Ascending aorta (tissue), 2 donors: ENCODE measurements around the gene CCDC146. TPM values are rescaled to one million over a fixed set of nuclear protein-coding genes. Genes with fewer than 3 reads are reported as not detected.
A peak's percentile ranks its signal among the peaks of the same experiment; 100 is the strongest.
"Not testable (repeated sequence)": the region's sequence is repeated elsewhere in the genome, so short reads cannot be mapped to it uniquely, and the experiment has no call there.

ENCODE experiments used
- DNase-seq, 2 donors: peaks; one replicate each; pipeline ENCODE4 v3.0.0-alpha.2; 2019; ENCODE audit warnings: low spot score in 2 of 2
- H3K27ac ChIP-seq, 2 donors: fragments of 200-600 bp; sonication (generic); one replicate each; pipeline ENCODE4 v1.5.1; 2016 to 2017; ENCODE audit warnings: mild to moderate bottlenecking in 1 of 2
- H3K27me3 ChIP-seq: fragments of 200-600 bp; sonication (generic); one replicate; pipeline ENCODE4 v1.5.1; 2017
- H3K36me3 ChIP-seq, 2 donors: fragments of 200-600 bp; sonication (generic); one replicate each; pipeline ENCODE4 v1.5.1; 2016
- H3K4me1 ChIP-seq, 2 donors: fragments of 200-600 bp; sonication (generic); one replicate each; pipeline ENCODE4 v1.5.1; 2016 to 2017; ENCODE audit warnings: mild to moderate bottlenecking in 1 of 2
- H3K4me3 ChIP-seq, 2 donors: fragments of 200-600 bp; sonication (generic); one replicate each; pipeline ENCODE4 v1.5.1; 2016 to 2017; ENCODE audit warnings: mild to moderate bottlenecking in 1 of 2
- H3K9me3 ChIP-seq, 2 donors: fragments of 200-600 bp; sonication (generic); one replicate each; pipeline ENCODE4 v1.5.1; 2016
- CTCF ChIP-seq, 3 experiments: fragments of 200-600 bp in 2 of 3; fragments of 450-650 bp in 1 of 3; sonication (generic) in 2 of 3; IDR thresholded peaks; one replicate each; pipeline ENCODE4 v1.5.1; 2016 to 2019; ENCODE audit warnings: antibody characterized with exemption in 3 of 3, mild to moderate bottlenecking in 1 of 3, moderate library complexity in 1 of 3
- intact Hi-C: fragments of 100-400 bp; cut with DNase I; formaldehyde crosslinking; loops from one replicate; pipeline ENCODE4 v1.15.1; 2023
- total RNA-seq: library from RNA; depleted of rRNA; stranded (reverse); fragments of >200 nt; gene quantifications from one replicate; pipeline ENCODE4 v1.1.0, GENCODE V29; 2016

Gene CCDC146
- total RNA-seq, 1 donor from 2014 or later = 9.2 TPM

- intact Hi-C loops = no loop called here
- no peak for TF ChIP-seq CTCF (IDR thresholded peaks at IDR 0.05)
- no peak for DNase-seq
- no peak overlapping the region for H3K4me3 ChIP-seq
- no peaks in the 10 kb centered on the region for H3K36me3 ChIP-seq
- no peaks in the 10 kb centered on the region for H3K27me3 ChIP-seq
- H3K4me1 ChIP-seq = peaks cover 0 to 14% of the 10 kb centered on the region in 2 donors
- H3K27ac ChIP-seq = peak overlapping the region in 1 of 2 donors; percentile 7
- no peaks in the 10 kb centered on the region for H3K9me3 ChIP-seq
These were observed 149.4 kb downstream of the CCDC146 start for GRCh38 chr7:77271766-77272165.

GRCh38 chr7:77275663-77276062 is 153.2 kb downstream of the CCDC146 start:
- H3K4me3 ChIP-seq = not testable (repeated sequence)
- peak overlapping the region; percentile 67 to 76 for H3K27ac ChIP-seq

GRCh38 chr7:77276120-77276519 is 153.7 kb downstream of the CCDC146 start:
- H3K4me1 ChIP-seq = peaks cover 8 to 14% of the 10 kb centered on the region in 2 donors
- no peaks in the 10 kb centered on the region for H3K9me3 ChIP-seq
- H3K4me3 ChIP-seq = no peak overlapping the region
- intact Hi-C loops = no loop called here
- peak overlapping the region; percentile 67 to 71 for H3K27ac ChIP-seq
- TF ChIP-seq CTCF (IDR thresholded peaks at IDR 0.05) = no peak
- no peak for DNase-seq
- H3K27me3 ChIP-seq = no peaks in the 10 kb centered on the region
- H3K36me3 ChIP-seq = no peaks in the 10 kb centered on the region

More at GRCh38 chr7:77275663-77276062, 153.2 kb downstream of the CCDC146 start:
- H3K36me3 ChIP-seq, H3K9me3 ChIP-seq, DNase-seq, intact Hi-C loops, H3K27me3 ChIP-seq, H3K4me1 ChIP-seq: not testable (repeated sequence)

GRCh38 chr7:77281780-77282478 is 159.5 kb downstream of the CCDC146 start:
- H3K9me3 ChIP-seq = no peaks in the 10 kb centered on the region
- no peak for TF ChIP-seq CTCF (IDR thresholded peaks at IDR 0.05)
- DNase-seq = peak in 1 of 2 donors; percentile 72
- intact Hi-C loops = no loop called here
- peak overlapping the region; percentile 24 to 54 for H3K4me3 ChIP-seq
- H3K4me1 ChIP-seq = peaks cover 14 to 20% of the 10 kb centered on the region in 2 donors
- no peaks in the 10 kb centered on the region for H3K27me3 ChIP-seq
- peak overlapping the region; percentile 60 to 64 for H3K27ac ChIP-seq
- H3K36me3 ChIP-seq = no peaks in the 10 kb centered on the region

GRCh38 chr7:77282897-77283296 is 160.5 kb downstream of the CCDC146 start:
- H3K9me3 ChIP-seq = no peaks in the 10 kb centered on the region
- peak overlapping the region; percentile 24 to 54 for H3K4me3 ChIP-seq
- peaks cover 14 to 25% of the 10 kb centered on the region in 2 donors for H3K4me1 ChIP-seq
- TF ChIP-seq CTCF (IDR thresholded peaks at IDR 0.05) = no peak
- no peaks in the 10 kb centered on the region for H3K36me3 ChIP-seq
- intact Hi-C loops = no loop called here
- peak overlapping the region; percentile 60 to 64 for H3K27ac ChIP-seq
- DNase-seq = no peak
- no peaks in the 10 kb centered on the region for H3K27me3 ChIP-seq

GRCh38 chr7:77284005-77284404 is 161.6 kb downstream of the CCDC146 start:
- intact Hi-C loops = loop anchor here (2.0 kb wide), 1 partner anchor 43 kb away; no protein-coding TSS in a partner anchor
- Histone ChIP-seq H3K36me3 (no peaks in the 10 kb centered on the region), H3K27me3 (no peaks in the 10 kb centered on the region), H3K4me3 (peak overlapping the region in 1 of 2 donors; percentile 54), H3K4me1 (peaks cover 14 to 33% of the 10 kb centered on the region in 2 donors), H3K9me3 (no peaks in the 10 kb centered on the region), H3K27ac (peak overlapping the region; percentile 34 to 60)
- no peak for DNase-seq
- TF ChIP-seq CTCF (IDR thresholded peaks at IDR 0.05) = no peak
